Astrocyte (in vitro differentiated cells and primary cell): ENCODE measurements around the gene CDH18. TPM values are rescaled to one million over a fixed set of nuclear protein-coding genes. Genes with fewer than 3 reads are reported as not detected.

Experiments used
- DNase-seq: peaks from one replicate; pipeline ENCODE4 v3.0.0-alpha.2; 2010; ENCODE audit warnings: low read depth
- FAIRE-seq: peaks from 2 replicates; lab custom pipeline; 2011; peaks lifted over from hg19 to GRCh38; lab: Jason Lieb, UNC
- H2AFZ ChIP-seq: 2 replicates; pipeline ENCODE4 v1.6.0; 2012; ENCODE audit warnings: low read depth, low read length, inconsistent platforms
- H3K27ac ChIP-seq: 2 replicates; pipeline ENCODE4 v1.5.1; 2011; ENCODE audit warnings: low read depth, low read length, inconsistent platforms
- H3K27me3 ChIP-seq: 2 replicates; pipeline ENCODE4 v1.6.0; 2011; ENCODE audit warnings: low read length, inconsistent platforms; ENCODE audit not compliant: insufficient read depth
- H3K36me3 ChIP-seq: 2 replicates; pipeline ENCODE4 v1.5.1; 2011; ENCODE audit warnings: low read length, inconsistent platforms; ENCODE audit not compliant: insufficient read depth
- H3K4me1 ChIP-seq: 2 replicates; pipeline ENCODE4 v1.5.1; 2011; ENCODE audit warnings: low read length, inconsistent platforms; ENCODE audit not compliant: insufficient read depth
- H3K4me2 ChIP-seq: 2 replicates; pipeline ENCODE4 v1.6.0; 2012; ENCODE audit warnings: low read length, inconsistent platforms
- H3K4me3 ChIP-seq: 2 replicates; pipeline ENCODE4 v1.5.1; 2011; ENCODE audit warnings: low read depth, mild to moderate bottlenecking, low read length, inconsistent platforms; ENCODE audit not compliant: insufficient read depth
- H3K79me2 ChIP-seq: 2 replicates; pipeline ENCODE4 v1.6.0; 2012; ENCODE audit warnings: mild to moderate bottlenecking, low read length, inconsistent platforms; ENCODE audit not compliant: insufficient read depth
- H3K9ac ChIP-seq: 2 replicates; pipeline ENCODE4 v1.6.0; 2012; ENCODE audit warnings: mild to moderate bottlenecking, low read length, inconsistent platforms
- H3K9me3 ChIP-seq: 2 replicates; pipeline ENCODE4 v1.5.1; 2012; ENCODE audit warnings: low read depth, mild to moderate bottlenecking, low read length, inconsistent platforms; ENCODE audit not compliant: insufficient read depth
- H4K20me1 ChIP-seq: 2 replicates; pipeline ENCODE4 v1.6.0; 2012; ENCODE audit warnings: low read length, inconsistent platforms; ENCODE audit not compliant: insufficient read depth
- H3K27ac Mint-ChIP-seq: one replicate; pipeline ENCODE4 v1.8.0; 2021; ENCODE audit warnings: mild to moderate bottlenecking, mixed read lengths; ENCODE audit not compliant: unreplicated experiment
- H3K27me3 Mint-ChIP-seq: one replicate; pipeline ENCODE4 v1.8.0; 2021; ENCODE audit warnings: low read depth, mixed read lengths; ENCODE audit not compliant: unreplicated experiment
- H3K36me3 Mint-ChIP-seq: one replicate; pipeline ENCODE4 v1.8.0; 2021; ENCODE audit warnings: low read depth, mixed read lengths; ENCODE audit not compliant: unreplicated experiment
- H3K4me1 Mint-ChIP-seq: one replicate; pipeline ENCODE4 v1.8.0; 2021; ENCODE audit warnings: low read depth, mixed read lengths; ENCODE audit not compliant: unreplicated experiment
- H3K4me3 Mint-ChIP-seq: one replicate; pipeline ENCODE4 v1.8.0; 2021; ENCODE audit warnings: mild to moderate bottlenecking, moderate library complexity, mixed read lengths; ENCODE audit not compliant: unreplicated experiment
- H3K9me3 Mint-ChIP-seq: one replicate; pipeline ENCODE4 v1.8.0; 2021; ENCODE audit warnings: mild to moderate bottlenecking, mixed read lengths; ENCODE audit not compliant: unreplicated experiment
- CTCF ChIP-seq: IDR thresholded peaks from 2 replicates; pipeline ENCODE4 v1.5.1; 2011; ENCODE audit warnings: low read depth, mild to moderate bottlenecking, inconsistent platforms, low read length, moderate library complexity; ENCODE audit not compliant: insufficient read depth
- EZH2 ChIP-seq: IDR thresholded peaks from 2 replicates; pipeline ENCODE4 v1.6.1; 2012; ENCODE audit warnings: mild to moderate bottlenecking, low read length, inconsistent platforms; ENCODE audit not compliant: insufficient read depth
- total RNA-seq: library from RNA; stranded (reverse); gene quantifications from 2 replicates; pipeline ENCODE4 v1.2.1, GENCODE V29; 2021

The CDH18 gene
- total RNA-seq, 1 donor from 2014 or later = not detected

- H3K4me3 ChIP-seq = no peak overlapping the region
- DNase-seq (no peak), FAIRE-seq (no peak)
- Mint-ChIP-seq H3K36me3 (no peaks in the 10 kb centered on the region), H3K27ac (no peak overlapping the region), H3K4me3 (no peak overlapping the region), H3K4me1 (no peaks in the 10 kb centered on the region), H3K27me3 (no peaks in the 10 kb centered on the region), H3K9me3 (no peaks in the 10 kb centered on the region)
- H3K4me2 ChIP-seq = no peak overlapping the region
- H3K9ac ChIP-seq = no peak overlapping the region
- no peaks in the 10 kb centered on the region for H3K27me3 ChIP-seq
- no peaks in the 10 kb centered on the region for H4K20me1 ChIP-seq
- no peaks in the 10 kb centered on the region for H3K36me3 ChIP-seq
- no peak overlapping the region for H3K27ac ChIP-seq
- no peaks in the 10 kb centered on the region for H3K4me1 ChIP-seq
- TF ChIP-seq CTCF = no peak
- TF ChIP-seq EZH2 = no peak
- no peaks in the 10 kb centered on the region for H3K9me3 ChIP-seq
- no peaks in the 10 kb centered on the region for H3K79me2 ChIP-seq
- H2AFZ ChIP-seq = no peak overlapping the region
Measured at GRCh38 chr5:19917588-19918122, 70.3 kb downstream of the CDH18 start.

GRCh38 chr5:19910136-19910535 lies 77.9 kb downstream of the CDH18 start:
- no peaks in the 10 kb centered on the region for H3K9me3 ChIP-seq
- H3K27me3 Mint-ChIP-seq = no peaks in the 10 kb centered on the region
- no peak overlapping the region for H2AFZ ChIP-seq
- no peaks in the 10 kb centered on the region for H3K27me3 ChIP-seq
- DNase-seq (no peak), FAIRE-seq (no peak)
- no peak for TF ChIP-seq EZH2
- TF ChIP-seq CTCF = no peak
- no peaks in the 10 kb centered on the region for H3K36me3 ChIP-seq
- no peak overlapping the region for H3K27ac ChIP-seq
- no peaks in the 10 kb centered on the region for H3K4me1 Mint-ChIP-seq
- no peak overlapping the region for H3K4me3 Mint-ChIP-seq
- H3K27ac Mint-ChIP-seq = no peak overlapping the region
- H3K79me2 ChIP-seq = no peaks in the 10 kb centered on the region
- H4K20me1 ChIP-seq = no peaks in the 10 kb centered on the region
- H3K36me3 Mint-ChIP-seq = no peaks in the 10 kb centered on the region
- H3K9me3 Mint-ChIP-seq = no peaks in the 10 kb centered on the region
- no peak overlapping the region for H3K9ac ChIP-seq
- H3K4me2 ChIP-seq = no peak overlapping the region
- H3K4me3 ChIP-seq = no peak overlapping the region
- H3K4me1 ChIP-seq = no peaks in the 10 kb centered on the region

GRCh38 chr5:19904766-19905165 lies 83.2 kb downstream of the CDH18 start:
- Histone ChIP-seq H3K36me3 (no peaks in the 10 kb centered on the region), H3K4me3 (no peak overlapping the region), H3K27me3 (no peaks in the 10 kb centered on the region), H3K4me1 (no peaks in the 10 kb centered on the region), H3K4me2 (no peak overlapping the region), H3K79me2 (no peaks in the 10 kb centered on the region), H3K9me3 (no peaks in the 10 kb centered on the region), H3K9ac (no peak overlapping the region), H4K20me1 (no peaks in the 10 kb centered on the region), H2AFZ (no peak overlapping the region), H3K27ac (no peak overlapping the region)
- DNase-seq (no peak), FAIRE-seq (no peak)
- Mint-ChIP-seq H3K36me3 (no peaks in the 10 kb centered on the region), H3K27ac (no peak overlapping the region), H3K27me3 (no peaks in the 10 kb centered on the region), H3K9me3 (no peaks in the 10 kb centered on the region), H3K4me1 (no peaks in the 10 kb centered on the region), H3K4me3 (no peak overlapping the region)
- no peak for TF ChIP-seq EZH2
- no peak for TF ChIP-seq CTCF
